LNCaP clone FGC (cell line): ENCODE measurements around the gene TARS3.

Source experiments
- DNase-seq: peaks from one replicate; pipeline ENCODE4 v3.0.0-alpha.2; 2011; ENCODE audit warnings: low read depth
- H3K4me3 ChIP-seq: 2 replicates; pipeline ENCODE4 v1.5.1; 2011; ENCODE audit warnings: mild to moderate bottlenecking, low read depth, low read length, control low read depth
- CTCF ChIP-seq: IDR thresholded peaks from 2 replicates; pipeline ENCODE4 v1.5.1; 2012; ENCODE audit warnings: mild to moderate bottlenecking; ENCODE audit not compliant: control insufficient read depth, insufficient read depth; ENCODE audit errors: extremely low read depth

The TARS3 gene

GRCh38 chr15:101733545-101733944 lies 9.3 kb upstream of the TARS3 start:
- no peak for TF ChIP-seq CTCF
- H3K4me3 ChIP-seq, result no peak overlapping the region
- no peak for DNase-seq

- no peak overlapping the region for H3K4me3 ChIP-seq
- TF ChIP-seq CTCF, result no peak
- DNase-seq, result no peak
Observed at GRCh38 chr15:101732772-101733171, 8.5 kb upstream of the TARS3 start.

- no peak for DNase-seq
Observed at GRCh38 chr15:101731746-101732145, 7.5 kb upstream of the TARS3 start.

DNA sequence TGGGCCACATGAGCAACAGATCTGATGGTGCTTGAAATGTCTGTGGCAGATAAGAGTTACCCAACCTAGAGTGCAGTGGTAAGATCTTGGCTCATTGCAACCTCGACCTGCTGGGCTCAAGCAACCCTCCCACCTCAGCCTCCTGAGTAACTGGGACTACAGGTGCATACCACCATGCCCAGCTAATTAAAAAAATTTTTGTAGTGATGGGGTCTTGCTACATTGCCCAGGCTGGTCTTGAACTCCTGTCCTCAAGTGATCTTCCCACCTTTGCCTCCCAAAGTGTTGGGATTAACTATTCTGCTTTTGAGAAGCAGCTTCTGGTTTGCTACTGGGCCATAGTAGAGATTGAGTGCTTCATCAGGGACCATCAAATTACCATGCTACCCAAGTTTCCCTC lies 2.9 kb upstream of the TARS3 start:
- no peak for TF ChIP-seq CTCF
- no peak for DNase-seq

More at GRCh38 chr15:101731746-101732145, 7.5 kb upstream of the TARS3 start:
- TF ChIP-seq CTCF, result no peak
- no peak overlapping the region for H3K4me3 ChIP-seq

DNA sequence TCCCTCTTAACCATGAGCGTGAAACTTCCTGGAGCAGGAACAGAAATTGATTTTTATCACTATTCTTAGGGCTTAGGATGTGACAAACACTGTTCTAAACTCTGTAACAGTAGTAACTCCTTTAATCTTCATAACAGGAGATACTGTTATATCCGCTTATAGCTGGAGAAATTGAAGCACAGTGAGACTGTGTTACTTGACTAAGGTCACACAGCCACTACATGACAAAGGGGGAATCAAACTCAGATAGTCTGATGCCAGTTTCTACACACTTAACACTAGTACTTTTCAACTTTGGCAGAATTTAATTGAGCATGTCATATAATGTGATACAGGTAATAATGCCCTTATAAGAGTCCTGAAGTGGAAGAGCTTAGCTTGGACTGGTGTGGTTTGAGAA lies 800 bp upstream of the TARS3 start:
- TF ChIP-seq CTCF, result no peak
- H3K4me3 ChIP-seq, result no peak overlapping the region
- no peak for DNase-seq

More for the DNA sequence above, 2.9 kb upstream of the TARS3 start:
- no peak overlapping the region for H3K4me3 ChIP-seq

DNA sequence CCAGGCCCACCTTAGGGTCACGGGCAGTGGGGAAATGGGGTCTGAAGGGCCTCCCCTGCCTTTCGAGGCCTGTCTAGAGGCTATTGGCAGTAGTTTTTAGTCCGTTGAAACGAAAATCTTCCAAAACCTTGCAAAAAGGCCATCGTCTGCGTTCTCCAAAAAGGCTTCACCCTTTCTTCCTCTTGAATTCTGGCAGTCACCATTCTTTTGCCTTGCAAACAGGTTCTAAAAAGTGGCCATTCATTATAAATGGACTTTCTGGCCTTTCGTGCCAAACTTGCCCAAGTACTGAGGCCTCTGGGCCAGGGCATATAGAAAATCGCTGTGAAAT lies 367 bp upstream of the TARS3 start:
- H3K4me3 ChIP-seq, result no peak overlapping the region
- TF ChIP-seq CTCF, result no peak
- no peak for DNase-seq

- DNase-seq, result no peak
- peak; percentile 35 for TF ChIP-seq CTCF
Observed at GRCh38 chr15:101723171-101723873, 951 bp downstream of the TARS3 start.

More at GRCh38 chr15:101723171-101723873, 951 bp downstream of the TARS3 start:
- peak overlapping the region; percentile 60 for H3K4me3 ChIP-seq
